Neural progenitor cell (in vitro differentiated cells): ENCODE data around the gene NRG3. TPM values are rescaled to one million over a fixed set of nuclear protein-coding genes. Genes with fewer than 3 reads are reported as not detected.

Experiments
- DNase-seq: peaks from one replicate; pipeline ENCODE4 v3.0.0-alpha.2; 2016; ENCODE audit warnings: low spot score
- H2AFZ ChIP-seq: fragments of 200-600 bp; sonication (generic); replicated peaks from 2 replicates; pipeline ENCODE4 v1.6.1; 2016; ENCODE audit warnings: antibody characterized with exemption
- H3F3A ChIP-seq: fragments of 200-600 bp; sonication (generic); 2 replicates; pipeline ENCODE4 v1.6.1; 2016; ENCODE audit warnings: antibody characterized with exemption, low read depth
- H3K27ac ChIP-seq: fragments of 200-600 bp; sonication (generic); 2 replicates; pipeline ENCODE4 v1.5.1; 2016; ENCODE audit warnings: mild to moderate bottlenecking
- H3K27me3 ChIP-seq: fragments of 200-600 bp; sonication (generic); 2 replicates; pipeline ENCODE4 v1.6.1; 2016; ENCODE audit warnings: mild to moderate bottlenecking, moderate library complexity
- H3K36me3 ChIP-seq: fragments of 200-600 bp; sonication (generic); 2 replicates; pipeline ENCODE4 v1.5.1; 2016
- H3K4me1 ChIP-seq: fragments of 200-600 bp; sonication (generic); 2 replicates; pipeline ENCODE4 v1.6.1; 2016; ENCODE audit warnings: mixed run types
- H3K4me2 ChIP-seq: fragments of 200-600 bp; sonication (generic); 2 replicates; pipeline ENCODE4 v1.6.1; 2016
- H3K4me3 ChIP-seq: fragments of 200-600 bp; sonication (generic); 2 replicates; pipeline ENCODE4 v1.5.1; 2016
- H3K79me2 ChIP-seq: fragments of 200-600 bp; sonication (generic); 2 replicates; pipeline ENCODE4 v1.6.1; 2016; ENCODE audit warnings: low read depth
- H3K9ac ChIP-seq: fragments of 200-600 bp; sonication (generic); 2 replicates; pipeline ENCODE4 v1.6.1; 2016
- H3K9me3 ChIP-seq: fragments of 200-600 bp; sonication (generic); 2 replicates; pipeline ENCODE4 v1.5.1; 2016; ENCODE audit warnings: low read depth
- H4K20me1 ChIP-seq: fragments of 200-600 bp; sonication (generic); 2 replicates; pipeline ENCODE4 v1.6.1; 2016; ENCODE audit warnings: low read depth
- H3K27ac Mint-ChIP-seq: 3 replicates; pipeline ENCODE4 v1.8.0; 2021; ENCODE audit warnings: mixed read lengths
- H3K27me3 Mint-ChIP-seq: 2 replicates; pipeline ENCODE4 v1.8.0; 2022; ENCODE audit warnings: low read depth, mild to moderate bottlenecking, inconsistent platforms, moderate library complexity, mixed read lengths; ENCODE audit not compliant: insufficient read depth
- H3K36me3 Mint-ChIP-seq: 3 replicates; pipeline ENCODE4 v1.8.0; 2021; ENCODE audit warnings: mixed read lengths
- H3K4me1 Mint-ChIP-seq: 3 replicates; pipeline ENCODE4 v1.8.0; 2021; ENCODE audit warnings: mixed read lengths
- H3K4me3 Mint-ChIP-seq: 3 replicates; pipeline ENCODE4 v1.8.0; 2021; ENCODE audit warnings: mild to moderate bottlenecking, moderate library complexity, mixed read lengths
- H3K9me3 Mint-ChIP-seq: 3 replicates; pipeline ENCODE4 v1.8.0; 2020; ENCODE audit warnings: mixed read lengths
- CTCF ChIP-seq: fragments of 200-600 bp; sonication (generic); IDR thresholded peaks from 2 replicates; pipeline ENCODE4 v1.5.1; 2017; ENCODE audit warnings: antibody characterized with exemption, mild to moderate bottlenecking
- EZH2 ChIP-seq: fragments of 200-600 bp; sonication (generic); IDR thresholded peaks from 2 replicates; pipeline ENCODE4 v1.6.1; 2017; ENCODE audit warnings: antibody characterized with exemption, mild to moderate bottlenecking, moderate library complexity
- EZH2phosphoT487 ChIP-seq: fragments of 200-600 bp; sonication (generic); IDR thresholded peaks from 2 replicates; pipeline ENCODE4 v1.6.1; 2017; ENCODE audit warnings: antibody characterized with exemption
- total RNA-seq: library from RNA; depleted of rRNA; stranded (reverse); fragments of >200 nt; gene quantifications from 2 replicates; pipeline ENCODE4 v1.2.3, GENCODE V29; 2015; ENCODE audit warnings: low replicate concordance

Gene NRG3
- total RNA-seq, 1 donor from 2014 or later: 1.9 TPM

- no peaks in the 10 kb centered on the region for H3K79me2 ChIP-seq
- peak; percentile 3 for DNase-seq
- H3K9me3 ChIP-seq: no peaks in the 10 kb centered on the region
- H3K4me3 Mint-ChIP-seq: no peak overlapping the region
- no peaks in the 10 kb centered on the region for H3K36me3 Mint-ChIP-seq
- no peaks in the 10 kb centered on the region for H3K27me3 ChIP-seq
- no peak overlapping the region for H2AFZ ChIP-seq
- no peaks in the 10 kb centered on the region for H3K36me3 ChIP-seq
- peak overlapping the region; percentile 6 for H3K27ac Mint-ChIP-seq
- no peaks in the 10 kb centered on the region for H3K27me3 Mint-ChIP-seq
- no peak overlapping the region for H3K4me2 ChIP-seq
- no peaks in the 10 kb centered on the region for H3F3A ChIP-seq
- no peak overlapping the region for H3K9ac ChIP-seq
- TF ChIP-seq CTCF (no peak), EZH2phosphoT487 (no peak), EZH2 (no peak)
- no peaks in the 10 kb centered on the region for H4K20me1 ChIP-seq
- peaks cover 3% of the 10 kb centered on the region for H3K4me1 Mint-ChIP-seq
- peaks cover 10% of the 10 kb centered on the region for H3K9me3 Mint-ChIP-seq
- no peaks in the 10 kb centered on the region for H3K4me1 ChIP-seq
- H3K4me3 ChIP-seq: no peak overlapping the region
- H3K27ac ChIP-seq: no peak overlapping the region
These were observed 734.9 kb downstream of the NRG3 start for GRCh38 chr10:82609845-82610244.

DNA sequence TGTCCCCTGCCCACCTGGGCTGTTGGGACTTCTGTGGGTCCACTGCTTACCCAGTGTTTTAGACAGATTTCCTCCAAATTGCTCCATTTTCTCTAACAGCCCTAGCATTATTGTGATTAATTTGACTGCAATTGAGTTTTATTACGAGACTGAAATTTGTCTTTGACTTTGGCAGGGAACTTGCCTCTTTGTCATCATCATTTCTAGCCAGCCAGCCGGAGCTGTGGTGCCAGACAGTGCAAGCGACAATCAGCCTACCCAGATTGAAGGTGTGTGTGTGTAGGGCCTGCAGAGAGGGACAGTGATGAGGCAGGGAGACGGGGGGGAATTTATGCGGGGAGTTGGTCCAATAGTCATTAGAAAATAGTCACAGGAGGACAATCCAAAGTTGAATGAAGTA is 743.0 kb downstream of the NRG3 start:
- Histone ChIP-seq H3K9me3 (no peaks in the 10 kb centered on the region), H3K4me2 (no peak overlapping the region), H3K27me3 (no peaks in the 10 kb centered on the region), H3K36me3 (no peaks in the 10 kb centered on the region), H3K79me2 (no peaks in the 10 kb centered on the region), H2AFZ (no peak overlapping the region), H4K20me1 (no peaks in the 10 kb centered on the region), H3K9ac (no peak overlapping the region), H3K4me3 (no peak overlapping the region), H3F3A (no peaks in the 10 kb centered on the region), H3K4me1 (no peaks in the 10 kb centered on the region), H3K27ac (no peak overlapping the region)
- Mint-ChIP-seq H3K4me1 (peaks cover 8% of the 10 kb centered on the region), H3K9me3 (peaks cover 4% of the 10 kb centered on the region), H3K27me3 (peaks cover 3% of the 10 kb centered on the region), H3K4me3 (no peak overlapping the region), H3K27ac (no peak overlapping the region), H3K36me3 (peaks cover 1% of the 10 kb centered on the region)
- no peak for TF ChIP-seq EZH2
- no peak for TF ChIP-seq EZH2phosphoT487
- no peak for TF ChIP-seq CTCF
- no peak for DNase-seq

DNA sequence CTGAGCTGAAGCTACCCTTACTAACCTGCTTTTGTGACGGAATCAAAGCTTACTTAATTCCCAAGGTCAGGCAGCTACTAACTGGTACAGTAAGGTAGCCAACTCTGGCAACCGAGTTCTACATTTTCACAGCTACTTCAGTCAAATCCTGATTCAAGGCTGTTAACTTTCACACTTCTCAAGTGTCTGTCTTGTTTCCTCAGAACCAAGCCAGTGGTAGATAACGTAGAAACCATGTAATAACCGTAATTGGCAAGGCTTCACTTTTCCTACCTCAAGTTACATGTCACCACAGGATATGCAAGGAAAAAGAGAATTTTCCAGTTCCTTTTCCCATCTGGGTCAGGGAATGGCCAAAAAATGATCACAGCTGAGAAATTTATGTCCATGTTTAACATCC is 746.7 kb downstream of the NRG3 start:
- Mint-ChIP-seq H3K9me3 (peaks cover 4% of the 10 kb centered on the region), H3K4me3 (no peak overlapping the region), H3K4me1 (peaks cover 15% of the 10 kb centered on the region), H3K27me3 (peaks cover 3% of the 10 kb centered on the region), H3K36me3 (peaks cover 1% of the 10 kb centered on the region), H3K27ac (no peak overlapping the region)
- Histone ChIP-seq H3F3A (no peaks in the 10 kb centered on the region), H3K79me2 (no peaks in the 10 kb centered on the region), H3K9me3 (no peaks in the 10 kb centered on the region), H4K20me1 (no peaks in the 10 kb centered on the region), H3K4me3 (no peak overlapping the region), H3K27ac (no peak overlapping the region), H3K27me3 (no peaks in the 10 kb centered on the region), H2AFZ (no peak overlapping the region), H3K36me3 (no peaks in the 10 kb centered on the region), H3K9ac (no peak overlapping the region), H3K4me2 (no peak overlapping the region), H3K4me1 (no peaks in the 10 kb centered on the region)
- DNase-seq: no peak
- no peak for TF ChIP-seq EZH2phosphoT487
- TF ChIP-seq CTCF: no peak
- no peak for TF ChIP-seq EZH2

GRCh38 chr10:82622479-82622878 is 747.5 kb downstream of the NRG3 start:
- no peaks in the 10 kb centered on the region for H3K9me3 ChIP-seq
- no peak overlapping the region for H3K27ac Mint-ChIP-seq
- TF ChIP-seq EZH2 (no peak), EZH2phosphoT487 (no peak), CTCF (no peak)
- H3K27ac ChIP-seq: no peak overlapping the region
- H3K9me3 Mint-ChIP-seq: peaks cover 4% of the 10 kb centered on the region
- H3K4me2 ChIP-seq: no peak overlapping the region
- no peaks in the 10 kb centered on the region for H3K4me1 ChIP-seq
- H3K4me3 Mint-ChIP-seq: no peak overlapping the region
- no peaks in the 10 kb centered on the region for H3K36me3 ChIP-seq
- H3F3A ChIP-seq: no peaks in the 10 kb centered on the region
- H3K9ac ChIP-seq: no peak overlapping the region
- no peak overlapping the region for H3K4me3 ChIP-seq
- H4K20me1 ChIP-seq: no peaks in the 10 kb centered on the region
- H3K36me3 Mint-ChIP-seq: peaks cover 1% of the 10 kb centered on the region
- H3K4me1 Mint-ChIP-seq: peaks cover 11% of the 10 kb centered on the region
- H3K27me3 Mint-ChIP-seq: no peaks in the 10 kb centered on the region
- no peak for DNase-seq
- H3K27me3 ChIP-seq: no peaks in the 10 kb centered on the region
- no peak overlapping the region for H2AFZ ChIP-seq
- no peaks in the 10 kb centered on the region for H3K79me2 ChIP-seq
